ENCODE measurements around the gene LPA.
"Not testable (repeated sequence)": the region's sequence is repeated elsewhere in the genome, so short reads cannot be mapped to it uniquely, and the experiment has no call there.

Gene LPA

DNA sequence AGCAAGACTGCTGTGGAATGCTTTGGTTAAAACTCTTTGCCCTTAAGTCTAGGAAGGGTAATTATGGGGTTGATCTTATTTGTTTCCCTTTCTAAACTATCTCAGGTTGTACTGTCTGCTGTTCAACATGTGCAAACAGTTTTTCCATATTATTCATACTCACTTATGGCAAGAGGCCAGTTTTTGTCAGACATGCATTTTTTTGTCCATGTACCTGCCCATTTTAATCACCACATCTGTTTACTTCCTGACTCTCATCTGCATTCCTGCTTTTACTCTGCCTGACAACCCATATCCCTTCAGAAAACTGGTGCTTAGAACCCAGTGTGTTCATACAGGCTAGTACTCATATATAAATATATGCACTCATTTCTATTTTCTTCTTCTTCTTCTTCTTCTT, 80.3 kb downstream of the LPA start:
- ATAC-seq, result no peak
- TF ChIP-seq ZFP3 (CRISPR knock-in tag; IDR thresholded peaks at IDR 0.05) (no peak), CSDC2 (CRISPR knock-in tag; IDR thresholded peaks at IDR 0.05) (no peak), ISL1 (CRISPR knock-in tag; IDR thresholded peaks at IDR 0.05) (no peak), GLIS3 (CRISPR knock-in tag; IDR thresholded peaks at IDR 0.05) (no peak)
- TF ChIP-seq, protein P1, sequence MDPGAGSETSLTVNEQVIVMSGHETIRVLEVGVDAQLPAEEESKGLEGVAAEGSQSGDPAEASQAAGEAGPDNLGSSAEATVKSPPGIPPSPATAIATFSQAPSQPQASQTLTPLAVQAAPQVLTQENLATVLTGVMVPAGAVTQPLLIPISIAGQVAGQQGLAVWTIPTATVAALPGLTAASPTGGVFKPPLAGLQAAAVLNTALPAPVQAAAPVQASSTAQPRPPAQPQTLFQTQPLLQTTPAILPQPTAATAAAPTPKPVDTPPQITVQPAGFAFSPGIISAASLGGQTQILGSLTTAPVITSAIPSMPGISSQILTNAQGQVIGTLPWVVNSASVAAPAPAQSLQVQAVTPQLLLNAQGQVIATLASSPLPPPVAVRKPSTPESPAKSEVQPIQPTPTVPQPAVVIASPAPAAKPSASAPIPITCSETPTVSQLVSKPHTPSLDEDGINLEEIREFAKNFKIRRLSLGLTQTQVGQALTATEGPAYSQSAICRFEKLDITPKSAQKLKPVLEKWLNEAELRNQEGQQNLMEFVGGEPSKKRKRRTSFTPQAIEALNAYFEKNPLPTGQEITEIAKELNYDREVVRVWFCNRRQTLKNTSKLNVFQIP (CRISPR knock-in tag; IDR thresholded peaks at IDR 0.05; ENCODE audit: borderline replicate concordance, low read depth), result no peak

DNA sequence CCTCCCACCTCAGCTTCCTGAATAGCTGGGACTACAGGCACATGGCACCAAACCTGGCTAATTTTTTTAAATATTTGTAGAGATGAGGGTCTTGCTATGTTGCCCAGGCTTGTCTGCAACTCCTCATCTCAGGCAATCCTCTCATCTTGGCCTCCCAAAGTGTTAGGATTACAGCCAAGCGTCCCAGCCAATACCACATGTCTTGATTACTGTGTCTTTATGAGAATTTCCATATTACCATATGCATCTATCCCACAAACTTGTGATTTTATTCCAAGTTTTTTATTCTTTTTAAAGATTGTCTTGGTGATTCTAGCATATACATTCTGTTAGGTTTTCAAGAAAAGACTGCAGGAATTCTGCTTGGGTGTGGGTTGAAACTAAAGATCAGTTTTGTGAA, 82.7 kb downstream of the LPA start:
- no peak for ATAC-seq
- TF ChIP-seq, protein P2, sequence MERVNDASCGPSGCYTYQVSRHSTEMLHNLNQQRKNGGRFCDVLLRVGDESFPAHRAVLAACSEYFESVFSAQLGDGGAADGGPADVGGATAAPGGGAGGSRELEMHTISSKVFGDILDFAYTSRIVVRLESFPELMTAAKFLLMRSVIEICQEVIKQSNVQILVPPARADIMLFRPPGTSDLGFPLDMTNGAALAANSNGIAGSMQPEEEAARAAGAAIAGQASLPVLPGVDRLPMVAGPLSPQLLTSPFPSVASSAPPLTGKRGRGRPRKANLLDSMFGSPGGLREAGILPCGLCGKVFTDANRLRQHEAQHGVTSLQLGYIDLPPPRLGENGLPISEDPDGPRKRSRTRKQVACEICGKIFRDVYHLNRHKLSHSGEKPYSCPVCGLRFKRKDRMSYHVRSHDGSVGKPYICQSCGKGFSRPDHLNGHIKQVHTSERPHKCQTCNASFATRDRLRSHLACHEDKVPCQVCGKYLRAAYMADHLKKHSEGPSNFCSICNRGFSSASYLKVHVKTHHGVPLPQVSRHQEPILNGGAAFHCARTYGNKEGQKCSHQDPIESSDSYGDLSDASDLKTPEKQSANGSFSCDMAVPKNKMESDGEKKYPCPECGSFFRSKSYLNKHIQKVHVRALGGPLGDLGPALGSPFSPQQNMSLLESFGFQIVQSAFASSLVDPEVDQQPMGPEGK (CRISPR knock-in tag; IDR thresholded peaks at IDR 0.05; ENCODE audit: borderline replicate concordance), result no peak
- TF ChIP-seq ISL1 (CRISPR knock-in tag; IDR thresholded peaks at IDR 0.05) (no peak), ZC3H10 (CRISPR knock-in tag; IDR thresholded peaks at IDR 0.05) (no peak), TCF4 (CRISPR knock-in tag; IDR thresholded peaks at IDR 0.05; ENCODE audit: borderline replicate concordance) (no peak), ARNTL (CRISPR knock-in tag; IDR thresholded peaks at IDR 0.05; ENCODE audit: borderline replicate concordance, low read depth) (no peak), ZNF565 (CRISPR knock-in tag; conservative IDR thresholded peaks at IDR 0.05; ENCODE audit: low read depth) (no peak), ZFP3 (CRISPR knock-in tag; IDR thresholded peaks at IDR 0.05) (no peak), BACH2 (CRISPR knock-in tag; IDR thresholded peaks at IDR 0.05; ENCODE audit: borderline replicate concordance) (no peak), ZNF70 (CRISPR knock-in tag; IDR thresholded peaks at IDR 0.05) (no peak)
- TF ChIP-seq, protein P3, sequence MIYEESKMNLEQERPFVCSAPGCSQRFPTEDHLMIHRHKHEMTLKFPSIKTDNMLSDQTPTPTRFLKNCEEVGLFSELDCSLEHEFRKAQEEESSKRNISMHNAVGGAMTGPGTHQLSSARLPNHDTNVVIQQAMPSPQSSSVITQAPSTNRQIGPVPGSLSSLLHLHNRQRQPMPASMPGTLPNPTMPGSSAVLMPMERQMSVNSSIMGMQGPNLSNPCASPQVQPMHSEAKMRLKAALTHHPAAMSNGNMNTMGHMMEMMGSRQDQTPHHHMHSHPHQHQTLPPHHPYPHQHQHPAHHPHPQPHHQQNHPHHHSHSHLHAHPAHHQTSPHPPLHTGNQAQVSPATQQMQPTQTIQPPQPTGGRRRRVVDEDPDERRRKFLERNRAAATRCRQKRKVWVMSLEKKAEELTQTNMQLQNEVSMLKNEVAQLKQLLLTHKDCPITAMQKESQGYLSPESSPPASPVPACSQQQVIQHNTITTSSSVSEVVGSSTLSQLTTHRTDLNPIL (CRISPR knock-in tag; IDR thresholded peaks at IDR 0.05; ENCODE audit: low read depth), result no peak
- TF ChIP-seq, protein P4, sequence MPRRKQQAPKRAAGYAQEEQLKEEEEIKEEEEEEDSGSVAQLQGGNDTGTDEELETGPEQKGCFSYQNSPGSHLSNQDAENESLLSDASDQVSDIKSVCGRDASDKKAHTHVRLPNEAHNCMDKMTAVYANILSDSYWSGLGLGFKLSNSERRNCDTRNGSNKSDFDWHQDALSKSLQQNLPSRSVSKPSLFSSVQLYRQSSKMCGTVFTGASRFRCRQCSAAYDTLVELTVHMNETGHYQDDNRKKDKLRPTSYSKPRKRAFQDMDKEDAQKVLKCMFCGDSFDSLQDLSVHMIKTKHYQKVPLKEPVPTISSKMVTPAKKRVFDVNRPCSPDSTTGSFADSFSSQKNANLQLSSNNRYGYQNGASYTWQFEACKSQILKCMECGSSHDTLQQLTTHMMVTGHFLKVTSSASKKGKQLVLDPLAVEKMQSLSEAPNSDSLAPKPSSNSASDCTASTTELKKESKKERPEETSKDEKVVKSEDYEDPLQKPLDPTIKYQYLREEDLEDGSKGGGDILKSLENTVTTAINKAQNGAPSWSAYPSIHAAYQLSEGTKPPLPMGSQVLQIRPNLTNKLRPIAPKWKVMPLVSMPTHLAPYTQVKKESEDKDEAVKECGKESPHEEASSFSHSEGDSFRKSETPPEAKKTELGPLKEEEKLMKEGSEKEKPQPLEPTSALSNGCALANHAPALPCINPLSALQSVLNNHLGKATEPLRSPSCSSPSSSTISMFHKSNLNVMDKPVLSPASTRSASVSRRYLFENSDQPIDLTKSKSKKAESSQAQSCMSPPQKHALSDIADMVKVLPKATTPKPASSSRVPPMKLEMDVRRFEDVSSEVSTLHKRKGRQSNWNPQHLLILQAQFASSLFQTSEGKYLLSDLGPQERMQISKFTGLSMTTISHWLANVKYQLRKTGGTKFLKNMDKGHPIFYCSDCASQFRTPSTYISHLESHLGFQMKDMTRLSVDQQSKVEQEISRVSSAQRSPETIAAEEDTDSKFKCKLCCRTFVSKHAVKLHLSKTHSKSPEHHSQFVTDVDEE (CRISPR knock-in tag; IDR thresholded peaks at IDR 0.05), result no peak

DNA sequence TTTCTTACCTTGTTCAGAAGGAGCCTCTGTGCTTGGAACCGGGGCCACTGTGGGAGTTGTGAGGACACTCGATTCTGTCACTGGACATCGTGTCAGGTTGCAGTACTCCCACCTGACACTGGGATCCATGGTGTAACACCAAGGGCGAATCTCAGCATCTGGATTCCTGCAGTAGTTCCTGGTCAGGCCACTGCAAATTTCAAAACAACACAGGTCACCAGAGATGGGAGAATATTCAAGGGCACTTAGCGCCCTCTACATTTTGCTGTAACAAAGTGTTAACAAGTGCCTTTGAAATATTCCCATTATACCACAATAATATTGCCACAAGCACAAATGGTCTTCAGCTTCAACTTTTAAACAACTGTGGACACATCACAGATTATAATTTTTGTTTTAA, 85.6 kb downstream of the LPA start:
- ATAC-seq, result not testable (repeated sequence)

DNA sequence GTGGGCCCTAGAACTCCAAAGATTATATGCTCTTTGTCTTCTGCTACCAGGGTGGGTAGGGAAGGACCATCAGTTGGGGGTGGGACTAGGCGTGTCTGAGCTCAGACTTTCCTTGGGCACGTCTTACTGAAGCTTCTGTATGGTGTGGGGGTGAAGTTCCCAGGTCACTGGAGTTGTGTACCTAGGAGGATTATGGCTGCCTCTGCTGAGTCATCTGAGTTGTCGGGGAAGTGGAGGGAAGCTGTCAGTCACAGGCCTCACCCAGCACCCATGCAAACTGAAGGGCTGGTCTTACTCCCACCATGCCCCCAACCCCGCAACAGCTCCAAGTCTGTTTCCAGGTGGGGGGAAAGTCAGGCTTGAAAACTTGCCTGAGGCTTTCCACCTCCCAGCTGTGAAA, 90.1 kb downstream of the LPA start:
- TF ChIP-seq, protein P2 (CRISPR knock-in tag; IDR thresholded peaks at IDR 0.05; ENCODE audit: borderline replicate concordance), result no peak
- TF ChIP-seq ZC3H10 (CRISPR knock-in tag; IDR thresholded peaks at IDR 0.05) (no peak), ZFP3 (CRISPR knock-in tag; IDR thresholded peaks at IDR 0.05) (no peak), TCF4 (CRISPR knock-in tag; IDR thresholded peaks at IDR 0.05; ENCODE audit: borderline replicate concordance) (no peak), ESRRG (CRISPR knock-in tag; IDR thresholded peaks at IDR 0.05) (no peak)
- no peak for ATAC-seq

DNA sequence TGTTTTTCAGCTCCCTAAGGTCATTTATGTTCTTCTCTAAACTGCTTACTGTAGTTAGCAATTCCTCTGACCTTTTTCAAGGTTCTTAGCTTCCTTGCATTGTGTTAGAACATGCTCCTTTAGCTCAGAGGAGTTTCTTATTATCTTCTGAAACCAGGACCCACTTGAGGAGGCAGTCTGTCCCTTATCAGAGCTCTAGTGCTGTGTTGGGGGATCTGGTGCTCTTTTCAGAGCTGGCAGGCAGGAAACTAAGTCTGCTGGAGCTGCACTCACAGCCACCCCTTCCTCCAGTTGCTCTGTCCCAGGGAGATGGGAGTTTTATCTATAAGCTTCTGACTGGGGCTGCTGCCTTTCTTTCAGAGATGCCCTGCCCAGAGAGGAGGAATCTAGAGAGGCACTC, 92.9 kb downstream of the LPA start:
- not testable (repeated sequence) for ATAC-seq
